HG03060 (cell line): Measurements from ENCODE around the gene TXK.

ENCODE experiments used
- ATAC-seq: cut with Tn5 transposase; IDR thresholded peaks from one replicate; pipeline ENCODE4 v1.9.1; 2021; ENCODE audit warnings: low read depth, moderate number of reproducible peaks; ENCODE audit not compliant: unreplicated experiment

Gene TXK

DNA sequence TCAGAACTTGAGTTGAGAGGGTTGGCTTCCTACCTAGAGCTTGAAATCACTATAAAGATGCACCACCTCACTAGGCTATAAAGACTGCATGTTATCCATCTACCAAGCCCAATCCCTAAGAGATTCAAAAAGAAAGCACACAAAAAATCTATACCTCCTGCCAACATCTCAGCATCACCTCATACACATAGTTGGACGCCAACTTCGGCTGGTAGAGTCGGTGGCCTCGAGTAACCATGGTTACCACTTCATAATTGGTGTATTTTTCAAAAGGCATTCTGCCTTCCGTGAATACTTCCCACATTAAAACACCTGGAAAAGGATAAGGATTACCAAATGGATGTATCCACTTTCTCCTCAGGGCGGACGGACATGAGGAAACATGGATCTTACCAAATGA lies 4.5 kb upstream of the TXK start:
- ATAC-seq, result no peak

DNA sequence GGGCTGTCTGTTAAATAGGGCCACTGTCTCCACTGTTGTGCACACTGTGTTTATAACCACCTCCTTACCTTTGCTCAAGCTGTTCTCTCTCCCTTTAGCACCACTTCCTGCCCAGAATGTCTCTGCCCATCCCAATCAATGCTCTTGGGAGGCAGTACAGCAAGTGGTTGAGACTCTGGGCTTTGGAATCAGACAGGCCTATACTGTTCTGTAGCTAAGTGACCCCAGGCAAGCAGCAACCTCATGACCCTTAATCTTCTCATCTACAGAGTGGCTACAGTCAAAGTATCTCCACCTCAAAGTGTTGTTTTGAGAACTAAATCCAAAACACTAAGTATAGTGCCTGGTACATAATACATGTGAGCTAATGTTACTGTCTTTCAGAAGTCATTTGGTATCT lies 3.8 kb upstream of the TXK start:
- ATAC-seq, result no peak

DNA sequence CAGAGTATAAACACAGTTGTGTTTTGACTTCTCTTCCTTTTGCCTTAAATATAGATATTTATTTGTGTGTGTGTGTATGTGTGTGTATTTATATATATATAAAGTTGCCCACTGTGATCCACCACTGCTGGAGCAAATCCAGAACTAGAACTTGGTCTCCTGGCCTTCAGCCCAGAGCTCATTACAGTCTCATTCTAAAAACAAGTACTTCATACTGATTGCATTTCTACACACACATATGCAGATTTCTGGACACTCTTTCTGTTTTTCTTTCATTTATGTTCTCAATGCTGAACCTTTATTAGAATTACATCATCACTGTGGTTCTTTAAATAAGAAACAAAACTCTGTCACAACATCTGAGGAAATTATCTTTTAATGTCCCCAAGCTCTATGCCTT lies 381 bp downstream of the TXK start:
- ATAC-seq, result no peak

DNA sequence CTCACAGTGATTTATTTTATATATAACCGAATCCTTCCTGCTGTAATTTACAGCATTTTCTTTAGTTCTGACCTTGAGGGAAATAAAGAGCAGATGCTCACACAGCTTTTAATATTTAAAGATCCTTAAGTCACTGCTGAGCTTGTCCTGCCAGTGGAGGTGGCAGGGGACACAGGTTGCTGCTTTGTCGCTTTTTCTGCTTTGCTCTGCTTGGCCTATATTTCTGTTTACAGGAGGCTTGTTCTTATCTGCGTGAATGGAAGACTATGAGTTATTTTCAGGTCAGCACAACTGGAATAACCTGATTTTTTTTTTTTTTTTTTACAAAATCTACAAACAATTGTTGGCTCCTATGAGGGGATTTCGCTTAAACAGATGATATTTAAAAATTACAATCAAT lies 2.3 kb downstream of the TXK start:
- no peak for ATAC-seq

DNA sequence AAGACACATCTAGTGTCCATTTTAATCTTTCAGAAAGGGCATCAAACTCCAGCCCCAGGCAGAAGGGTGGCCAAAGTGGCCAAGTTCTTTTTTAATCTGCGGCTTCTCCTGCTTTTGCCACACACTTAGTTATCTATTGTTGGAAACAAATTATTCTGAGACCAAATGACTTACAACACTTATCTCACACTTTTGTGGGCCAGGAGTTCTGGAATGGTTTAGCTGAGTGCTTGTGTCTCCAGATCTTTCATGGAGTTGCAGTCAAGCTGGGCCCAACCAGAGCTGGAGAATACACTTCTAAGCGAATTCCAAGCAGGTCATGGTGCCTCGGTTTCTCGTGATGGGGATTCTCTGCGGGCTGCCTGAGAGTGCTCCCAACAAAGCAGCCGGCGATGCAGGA lies 4.0 kb downstream of the TXK start:
- ATAC-seq, result no peak

DNA sequence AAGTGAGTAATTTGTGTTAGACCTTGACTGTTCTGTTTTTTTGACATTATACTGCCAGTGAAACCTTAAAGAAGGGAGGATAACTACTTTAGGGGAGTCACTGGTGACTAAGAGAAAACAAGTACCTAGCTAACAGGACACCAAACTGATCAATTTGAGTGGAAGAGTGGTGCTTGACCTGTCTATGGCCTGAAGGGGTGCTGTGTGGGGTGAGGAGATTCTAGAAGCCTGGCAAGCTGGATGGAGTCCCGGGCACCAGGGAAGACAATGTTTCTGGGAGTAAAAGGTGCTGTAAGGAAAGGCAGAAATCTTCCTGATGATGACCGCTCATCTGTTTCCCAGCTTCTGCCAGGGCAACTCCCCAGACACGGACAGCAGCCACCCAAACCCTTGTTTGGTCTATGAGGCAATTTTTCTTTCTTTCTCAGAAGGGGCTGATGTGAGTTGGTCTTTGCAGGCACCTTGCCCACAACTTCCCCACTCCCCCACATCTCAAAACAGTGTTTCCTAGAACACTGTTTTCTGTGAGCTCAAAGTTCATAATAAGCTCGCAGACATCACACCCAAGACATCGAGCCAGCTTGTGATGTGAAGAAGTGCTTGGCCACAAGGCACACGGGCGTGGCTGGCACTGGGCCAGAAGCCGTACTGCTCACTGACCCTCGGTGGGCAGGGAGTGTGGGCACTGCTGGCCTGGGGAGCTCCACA lies 4.6 kb downstream of the TXK start:
- ATAC-seq, result no peak

DNA sequence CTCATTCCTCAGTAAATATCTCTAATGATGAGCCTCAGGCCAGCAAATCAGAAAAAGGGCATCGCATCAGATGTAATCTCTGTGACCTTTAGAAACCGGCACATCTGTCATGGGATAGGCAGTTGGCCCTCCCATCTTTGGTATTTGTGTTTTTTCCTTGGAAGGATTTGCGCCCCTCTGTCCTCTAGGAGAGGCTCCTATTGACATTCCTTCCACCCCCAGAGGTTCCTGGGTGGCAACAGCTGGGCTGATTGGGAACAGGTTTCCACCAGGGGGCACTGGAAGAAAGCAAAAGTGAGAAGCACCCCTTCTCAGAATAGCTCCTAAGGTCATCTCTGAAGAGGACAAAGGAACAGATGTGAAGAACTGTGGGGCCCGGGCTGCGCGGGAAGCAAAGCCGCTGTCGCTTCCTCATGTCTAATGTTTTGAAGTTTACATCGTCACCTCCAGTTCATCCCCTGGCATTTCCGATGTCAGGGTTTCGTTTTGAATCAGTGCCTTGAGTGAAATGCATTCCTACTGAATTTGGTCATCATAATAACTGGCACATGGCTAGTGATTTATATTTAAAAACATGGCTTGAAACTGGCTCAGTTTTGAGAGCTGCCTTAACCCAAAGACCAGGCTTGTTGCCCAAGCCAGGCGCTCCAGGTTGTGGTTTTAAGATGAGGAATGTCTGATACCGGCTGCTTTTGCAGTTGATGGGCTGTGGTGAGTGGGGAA lies 6.2 kb downstream of the TXK start:
- peak; percentile 65 for ATAC-seq

DNA sequence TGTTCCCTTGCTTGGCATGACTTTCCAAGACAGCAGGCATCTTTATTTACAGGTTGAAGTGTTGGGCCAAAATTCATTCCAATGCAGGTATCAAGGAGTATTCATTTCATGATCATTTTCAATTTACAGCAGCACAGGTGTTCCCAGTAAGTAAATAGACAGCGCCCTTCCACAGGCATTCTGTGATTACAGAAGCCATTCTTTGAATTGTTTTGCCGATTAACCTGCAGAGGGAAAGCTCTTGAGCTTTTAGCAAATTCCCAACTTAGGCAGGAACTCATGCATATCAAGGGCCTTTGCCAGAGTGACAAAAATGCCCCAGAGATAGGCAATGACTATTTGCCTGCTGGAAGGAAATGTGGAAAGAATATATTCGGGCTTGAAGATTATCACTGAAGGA lies 6.8 kb downstream of the TXK start:
- no peak for ATAC-seq

DNA sequence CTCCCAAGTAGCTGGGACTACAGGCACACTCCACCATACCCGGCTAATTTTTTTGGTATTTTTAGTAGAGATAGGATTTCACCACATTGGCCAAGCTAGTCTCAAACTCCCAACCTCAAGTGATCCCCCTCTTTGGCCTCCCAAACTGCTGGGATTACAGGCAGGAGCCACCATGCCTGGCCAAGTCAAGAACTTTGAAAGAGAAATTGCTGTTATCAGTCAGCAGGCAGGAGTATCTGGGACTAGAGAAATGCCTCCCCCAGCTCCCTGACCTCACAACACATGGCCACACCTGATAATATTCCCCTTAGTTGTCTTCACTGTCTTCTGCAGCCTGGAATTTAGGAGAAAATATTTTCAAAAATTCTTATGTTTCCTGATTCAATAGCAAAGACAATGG lies 7.4 kb downstream of the TXK start:
- ATAC-seq, result no peak

DNA sequence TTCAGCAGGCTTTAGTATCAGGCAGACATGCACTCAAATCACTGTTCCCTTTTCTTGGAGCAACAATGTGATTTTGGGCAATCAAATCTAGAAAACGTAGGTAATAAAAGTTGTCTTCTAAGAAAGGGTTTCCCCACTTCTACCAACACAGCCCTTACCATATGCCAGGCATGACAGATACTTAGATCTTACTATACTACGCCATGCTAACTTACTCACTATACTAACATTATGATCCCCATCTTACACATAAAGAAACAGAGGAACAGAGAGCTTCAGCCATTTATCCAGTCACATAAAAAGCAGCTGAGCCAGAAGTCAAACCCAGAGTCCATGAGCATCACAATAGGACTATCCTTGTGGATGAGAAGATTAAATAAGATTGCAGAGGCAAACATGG lies 9.2 kb downstream of the TXK start:
- ATAC-seq, result no peak

DNA sequence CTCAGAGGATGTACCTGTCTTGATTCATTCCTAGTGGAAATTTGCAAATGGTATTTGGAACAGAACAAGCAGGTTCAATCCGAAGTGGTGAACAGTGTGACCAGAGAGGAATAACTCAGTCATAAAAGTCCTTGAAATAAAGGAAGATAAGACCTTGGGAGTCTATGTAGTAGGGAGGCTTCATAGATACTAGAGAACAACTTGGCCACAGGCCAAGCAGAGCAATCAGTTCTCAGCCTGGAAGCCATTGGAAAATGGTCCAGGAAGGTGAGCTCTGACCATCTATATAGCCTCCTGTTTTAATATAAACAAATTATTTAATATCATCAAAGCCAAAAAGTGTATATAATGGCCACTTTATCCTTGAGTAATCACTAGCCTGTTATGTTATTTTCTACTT lies 11.3 kb downstream of the TXK start:
- no peak for ATAC-seq

DNA sequence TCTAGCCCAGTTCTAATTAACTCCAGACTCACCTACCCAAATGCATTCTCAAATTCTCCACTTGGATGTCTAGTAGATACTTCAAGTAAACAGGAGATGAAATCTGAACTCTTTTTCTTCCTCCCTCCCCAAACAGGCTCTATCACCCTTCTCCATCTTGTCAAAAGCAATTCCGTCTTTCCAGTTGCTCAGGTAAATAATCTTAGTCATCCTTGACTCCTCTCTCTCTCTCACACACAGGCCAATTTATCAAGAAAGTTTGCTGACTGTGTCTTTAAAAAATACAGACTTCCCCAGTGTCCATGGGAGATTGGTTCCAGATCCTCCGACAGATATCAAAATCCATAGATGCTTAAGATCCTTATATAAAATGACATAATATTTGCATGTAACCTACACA lies 12.9 kb downstream of the TXK start:
- ATAC-seq, result no peak

DNA sequence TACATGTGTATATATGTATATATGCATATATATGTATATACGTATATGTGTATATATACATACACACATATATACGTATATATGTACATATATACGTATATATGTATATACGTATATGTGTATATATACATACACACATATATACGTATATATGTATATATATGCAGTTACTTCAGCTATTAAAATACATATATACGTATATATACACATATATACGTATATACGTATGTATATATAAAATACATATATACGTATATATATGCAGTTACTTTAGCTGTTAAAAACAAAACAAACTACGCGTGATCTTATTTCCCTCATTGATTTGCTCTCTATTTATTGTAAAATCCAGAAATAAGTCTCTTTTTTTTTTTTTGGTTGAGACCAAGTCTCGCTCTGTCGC lies 13.9 kb downstream of the TXK start:
- no peak for ATAC-seq

DNA sequence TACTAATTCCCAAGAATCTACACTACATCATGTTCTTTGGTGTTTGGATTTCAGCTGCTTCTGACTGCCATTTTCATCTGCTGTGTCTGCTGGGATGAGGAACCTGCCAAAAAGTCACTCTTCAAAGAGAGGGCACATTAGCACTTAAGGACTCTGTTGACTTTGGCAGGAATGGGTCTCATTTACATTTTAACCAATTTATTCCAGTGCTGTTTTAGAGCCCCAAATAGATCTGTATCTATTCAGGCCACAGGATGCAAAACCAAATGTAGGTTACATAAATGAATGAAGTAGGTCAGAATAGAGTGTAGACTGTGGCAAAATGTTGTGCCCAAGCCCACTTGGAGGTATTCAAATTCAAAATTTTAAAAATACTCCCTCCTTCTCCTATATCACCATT lies 14.4 kb downstream of the TXK start:
- ATAC-seq, result no peak

DNA sequence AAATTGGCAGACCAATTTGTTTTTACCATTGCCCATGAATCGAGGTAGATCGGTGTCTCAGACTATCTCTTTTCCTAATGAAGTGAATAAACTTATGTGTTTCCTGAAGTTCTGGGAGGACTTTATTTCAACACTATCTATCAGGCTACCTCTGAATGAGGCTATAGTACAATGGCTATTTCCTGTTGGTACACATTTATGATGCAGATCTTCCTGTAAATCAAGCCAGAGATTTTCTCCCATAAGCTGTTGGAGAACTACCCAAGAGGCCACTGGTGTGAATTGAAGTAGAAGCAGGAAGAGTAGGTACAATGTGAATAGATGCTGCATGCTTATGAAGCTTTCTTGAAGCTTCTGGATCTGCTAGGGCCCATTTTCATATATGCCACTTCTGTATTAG lies 16.0 kb downstream of the TXK start:
- ATAC-seq, result no peak

DNA sequence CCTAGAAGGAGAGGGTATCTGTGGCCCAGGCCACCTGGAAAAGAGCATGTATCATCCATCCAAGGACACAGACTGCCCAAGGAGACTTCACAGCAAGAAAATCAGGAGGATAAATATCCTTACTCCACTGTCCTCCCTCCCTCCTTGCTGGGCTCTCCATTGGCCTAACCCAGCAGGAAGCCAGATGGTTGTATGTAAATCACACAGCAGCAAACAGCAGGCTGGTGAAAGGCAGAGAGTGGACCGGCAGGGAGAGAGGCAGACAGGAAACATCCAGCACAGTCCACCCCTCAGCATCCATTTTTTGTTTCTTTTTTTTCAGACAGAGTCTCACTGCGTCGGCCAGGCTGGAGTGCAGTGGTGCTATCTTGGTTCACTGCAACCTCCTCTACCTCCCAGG lies 17.5 kb downstream of the TXK start:
- no peak for ATAC-seq

DNA sequence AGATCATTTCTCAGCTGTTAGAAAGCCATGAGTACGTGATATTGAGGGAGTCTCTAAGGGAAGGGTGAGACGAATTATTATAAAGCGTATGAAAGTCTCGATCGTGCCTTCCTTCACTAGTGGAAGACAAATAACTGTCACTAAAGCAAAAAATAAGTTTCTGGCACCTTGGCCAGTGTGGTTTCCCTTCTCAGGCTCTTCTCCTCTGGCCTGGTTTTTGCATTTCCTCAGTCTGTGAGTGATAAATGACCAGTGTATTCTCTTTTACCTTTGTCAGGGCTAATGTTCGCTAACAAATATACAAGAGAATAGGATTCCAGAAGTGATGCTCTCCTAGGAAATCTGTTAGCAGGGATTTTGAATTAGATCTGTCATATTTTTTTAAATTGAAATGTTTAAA lies 19.6 kb downstream of the TXK start:
- no peak for ATAC-seq

DNA sequence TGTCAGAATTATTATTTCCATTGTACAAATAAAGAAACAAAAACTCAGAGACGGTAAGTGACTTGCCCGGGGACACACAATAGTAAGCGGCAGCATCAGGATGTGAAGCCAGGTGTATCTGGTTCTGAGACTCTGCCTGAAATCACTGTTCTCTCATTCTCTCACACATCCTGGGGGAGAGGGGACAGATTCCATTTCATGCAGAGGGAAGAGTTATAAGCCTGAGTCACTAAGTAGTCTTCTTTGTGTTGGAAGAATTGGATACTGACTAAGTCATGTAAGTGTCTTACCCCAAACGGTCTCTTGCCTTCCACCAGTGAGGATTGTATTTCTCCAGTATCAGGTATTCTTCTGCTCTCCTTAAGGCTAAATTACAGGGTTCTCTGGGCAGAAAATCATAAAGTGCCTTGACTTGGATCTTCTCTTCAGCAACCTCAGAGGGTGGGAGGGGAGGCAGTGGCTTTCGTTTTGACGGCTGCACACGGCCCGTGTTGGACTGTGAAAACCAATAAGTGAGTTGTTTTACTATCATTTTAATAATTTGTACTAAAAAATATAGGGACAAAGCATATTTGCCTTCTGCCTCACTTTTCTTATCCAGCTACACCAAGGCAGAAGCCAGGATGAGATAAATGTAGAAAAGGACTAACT lies 21.9 kb downstream of the TXK start:
- no peak for ATAC-seq

DNA sequence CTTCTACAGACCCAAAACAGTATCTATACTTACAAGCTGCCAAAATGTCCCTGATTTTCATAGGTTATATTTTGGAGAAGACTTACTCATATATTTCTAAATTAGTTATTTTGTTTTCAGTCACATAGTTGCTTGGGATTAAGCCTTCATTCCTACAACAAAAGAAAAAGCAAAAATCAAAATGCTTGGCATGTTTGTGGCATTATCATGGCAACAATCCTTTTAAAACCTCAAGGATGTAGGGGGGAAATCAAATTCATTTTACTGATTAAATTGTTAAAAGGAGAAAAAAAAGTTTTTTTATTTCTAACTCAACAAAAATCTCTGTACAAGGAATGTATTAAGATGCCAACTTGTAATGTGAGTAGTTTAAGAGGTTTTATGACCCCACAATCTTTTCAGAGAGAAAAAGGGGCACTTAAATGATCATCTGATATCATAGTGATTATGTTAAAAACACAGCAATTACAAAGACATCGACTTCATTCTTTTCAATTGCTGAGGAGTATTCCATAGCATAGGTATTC lies 23.5 kb downstream of the TXK start:
- ATAC-seq, result no peak

DNA sequence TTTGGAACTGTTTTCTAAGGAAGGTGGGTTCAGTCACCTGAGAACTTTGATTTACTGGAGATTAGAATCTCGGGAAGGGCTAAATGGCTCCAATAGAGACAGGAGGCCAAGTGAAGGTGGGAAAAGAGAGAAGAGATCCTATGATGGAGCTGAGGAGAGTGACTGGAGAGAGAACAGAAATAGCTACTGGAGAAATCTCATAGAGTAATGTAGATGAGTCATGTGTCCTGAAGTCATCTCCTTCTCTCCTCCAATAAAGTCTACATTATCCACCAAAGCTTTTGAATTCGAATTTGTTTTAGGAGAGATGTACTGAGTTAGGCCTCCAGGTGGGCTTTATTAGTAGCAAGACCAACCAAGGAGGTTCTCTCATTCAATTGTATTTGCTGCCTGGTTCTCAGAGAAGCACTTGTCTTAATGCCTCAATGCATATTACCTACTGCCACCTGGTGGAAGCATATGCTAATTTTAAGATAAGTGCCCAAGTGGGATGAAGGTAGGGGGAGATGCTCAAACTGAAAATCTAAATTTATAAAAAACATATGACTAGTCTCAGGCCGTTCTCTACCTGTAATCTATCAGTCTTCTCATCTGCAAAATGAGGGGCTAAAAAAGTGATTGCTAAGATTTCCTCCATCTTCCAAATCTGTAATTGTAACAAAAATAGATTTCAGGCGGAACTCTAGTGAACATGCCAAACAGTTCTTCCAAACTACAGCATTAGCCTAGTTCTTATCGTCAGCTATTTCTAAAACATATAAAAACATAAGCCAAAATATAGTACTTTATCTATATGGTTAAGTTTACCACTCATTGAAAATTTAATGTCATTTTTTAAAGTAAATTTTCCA lies 24.4 kb downstream of the TXK start:
- no peak for ATAC-seq
